Measurements from ENCODE around the gene ALPL.

DNA sequence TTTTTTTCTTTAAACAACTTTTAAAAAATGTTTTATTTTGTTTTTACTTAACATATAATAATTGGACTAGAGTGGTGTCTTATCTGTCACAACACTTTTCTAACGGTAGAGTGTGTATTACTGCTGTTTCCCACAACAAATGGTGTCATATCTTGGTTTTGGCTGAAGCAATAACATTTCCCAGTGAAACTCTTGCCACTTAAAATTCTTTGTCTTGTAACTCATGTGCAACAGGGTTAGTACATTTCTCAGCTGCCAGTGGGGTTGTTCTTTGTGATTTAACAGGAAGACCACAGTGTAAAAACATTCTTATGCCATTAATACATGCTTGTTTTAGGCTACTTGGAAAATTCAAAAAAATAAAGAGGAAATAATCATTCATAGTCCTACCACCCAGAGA, 43.5 kb downstream of the ALPL start:
- TF ChIP-seq, protein P1, sequence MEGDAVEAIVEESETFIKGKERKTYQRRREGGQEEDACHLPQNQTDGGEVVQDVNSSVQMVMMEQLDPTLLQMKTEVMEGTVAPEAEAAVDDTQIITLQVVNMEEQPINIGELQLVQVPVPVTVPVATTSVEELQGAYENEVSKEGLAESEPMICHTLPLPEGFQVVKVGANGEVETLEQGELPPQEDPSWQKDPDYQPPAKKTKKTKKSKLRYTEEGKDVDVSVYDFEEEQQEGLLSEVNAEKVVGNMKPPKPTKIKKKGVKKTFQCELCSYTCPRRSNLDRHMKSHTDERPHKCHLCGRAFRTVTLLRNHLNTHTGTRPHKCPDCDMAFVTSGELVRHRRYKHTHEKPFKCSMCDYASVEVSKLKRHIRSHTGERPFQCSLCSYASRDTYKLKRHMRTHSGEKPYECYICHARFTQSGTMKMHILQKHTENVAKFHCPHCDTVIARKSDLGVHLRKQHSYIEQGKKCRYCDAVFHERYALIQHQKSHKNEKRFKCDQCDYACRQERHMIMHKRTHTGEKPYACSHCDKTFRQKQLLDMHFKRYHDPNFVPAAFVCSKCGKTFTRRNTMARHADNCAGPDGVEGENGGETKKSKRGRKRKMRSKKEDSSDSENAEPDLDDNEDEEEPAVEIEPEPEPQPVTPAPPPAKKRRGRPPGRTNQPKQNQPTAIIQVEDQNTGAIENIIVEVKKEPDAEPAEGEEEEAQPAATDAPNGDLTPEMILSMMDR (IDR thresholded peaks at IDR 0.05; ENCODE audit: low read length) = no peak
- no peak for TF ChIP-seq EZH2 (IDR thresholded peaks at IDR 0.05; ENCODE audit: borderline replicate concordance, low read length)
